Erythroblast (primary cell): ENCODE results near the gene MAP7D2.

Experiments used
- GATA1 ChIP-seq: IDR thresholded peaks from 2 replicates; pipeline ENCODE4 v1.6.1; 2011; ENCODE audit warnings: low read depth, mild to moderate bottlenecking, control low read depth, low read length, moderate library complexity
- POLR2A ChIP-seq: IDR thresholded peaks from 2 replicates; pipeline ENCODE4 v1.6.1; 2011; ENCODE audit warnings: mild to moderate bottlenecking, low read length

GRCh38 chrX:20028588-20028987, 88.1 kb downstream of the MAP7D2 start:
- TF ChIP-seq POLR2A = no peak
- no peak for TF ChIP-seq GATA1
